Measurements from ENCODE around the gene ARPC3.
"Not testable (repeated sequence)": the region's sequence is repeated elsewhere in the genome, so short reads cannot be mapped to it uniquely, and the experiment has no call there.

The ARPC3 gene

DNA sequence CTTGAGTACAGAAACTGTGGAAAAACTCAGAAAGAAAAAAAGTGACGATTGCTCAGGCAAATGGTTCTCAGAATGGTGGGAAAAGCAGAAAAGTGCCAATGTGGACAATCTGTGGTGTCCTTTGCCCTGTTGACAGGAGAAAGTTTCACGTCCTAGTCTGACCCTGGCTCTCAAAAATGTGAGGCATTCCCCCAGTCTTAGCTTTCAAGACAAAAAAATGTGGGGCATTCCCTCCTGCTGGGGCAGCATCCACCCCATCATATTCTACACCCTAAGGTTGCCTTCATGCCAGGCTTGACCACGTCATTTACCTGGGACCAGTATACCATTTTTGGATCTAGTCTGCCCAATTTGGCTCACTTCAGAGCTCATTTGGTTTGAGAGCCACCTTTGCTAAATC lies 25.9 kb downstream of the ARPC3 start:
- Histone ChIP-seq H3K27me3 (replicated peaks) (no peaks in the 10 kb centered on the region), H3K36me3 (replicated peaks) (no peaks in the 10 kb centered on the region), H3K4me3 (ENCODE audit: low read depth, low read length) (no peak overlapping the region), H3K27ac (no peak overlapping the region)
- TF ChIP-seq, protein P1, sequence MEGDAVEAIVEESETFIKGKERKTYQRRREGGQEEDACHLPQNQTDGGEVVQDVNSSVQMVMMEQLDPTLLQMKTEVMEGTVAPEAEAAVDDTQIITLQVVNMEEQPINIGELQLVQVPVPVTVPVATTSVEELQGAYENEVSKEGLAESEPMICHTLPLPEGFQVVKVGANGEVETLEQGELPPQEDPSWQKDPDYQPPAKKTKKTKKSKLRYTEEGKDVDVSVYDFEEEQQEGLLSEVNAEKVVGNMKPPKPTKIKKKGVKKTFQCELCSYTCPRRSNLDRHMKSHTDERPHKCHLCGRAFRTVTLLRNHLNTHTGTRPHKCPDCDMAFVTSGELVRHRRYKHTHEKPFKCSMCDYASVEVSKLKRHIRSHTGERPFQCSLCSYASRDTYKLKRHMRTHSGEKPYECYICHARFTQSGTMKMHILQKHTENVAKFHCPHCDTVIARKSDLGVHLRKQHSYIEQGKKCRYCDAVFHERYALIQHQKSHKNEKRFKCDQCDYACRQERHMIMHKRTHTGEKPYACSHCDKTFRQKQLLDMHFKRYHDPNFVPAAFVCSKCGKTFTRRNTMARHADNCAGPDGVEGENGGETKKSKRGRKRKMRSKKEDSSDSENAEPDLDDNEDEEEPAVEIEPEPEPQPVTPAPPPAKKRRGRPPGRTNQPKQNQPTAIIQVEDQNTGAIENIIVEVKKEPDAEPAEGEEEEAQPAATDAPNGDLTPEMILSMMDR (IDR thresholded peaks at IDR 0.05; ENCODE audit: low read depth, low read length, missing control alignments), result no peak
- in situ Hi-C loops (cut with HindIII; ENCODE audit: low pct_ligation_motif_present, low sequenced_read_pairs), result no loop called here
- DNase-seq, result no peak

DNA sequence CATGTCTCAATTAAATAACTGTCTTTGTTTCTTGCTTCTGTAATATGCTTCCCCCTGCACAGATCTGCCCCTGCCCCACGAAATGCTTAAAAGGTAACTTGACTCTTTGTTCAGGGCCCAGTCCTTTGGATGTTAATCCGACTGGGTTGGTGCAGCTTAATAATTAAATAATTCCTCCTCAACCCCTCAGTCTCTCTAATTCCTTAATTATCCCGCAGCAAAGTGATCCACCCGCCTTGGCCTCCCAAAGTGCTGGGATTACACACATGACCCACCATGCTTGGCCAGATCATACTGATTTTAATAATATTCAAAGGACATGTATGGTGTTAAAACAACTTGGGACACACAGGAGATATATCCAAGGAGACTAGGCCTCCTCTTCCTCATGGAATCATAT lies 28.4 kb downstream of the ARPC3 start:
- no peak overlapping the region for H3K27ac ChIP-seq
- H3K27me3 ChIP-seq (replicated peaks), result no peaks in the 10 kb centered on the region
- TF ChIP-seq, protein P1 (IDR thresholded peaks at IDR 0.05; ENCODE audit: low read depth, low read length, missing control alignments), result no peak
- no peak overlapping the region for H3K4me3 ChIP-seq (ENCODE audit: low read depth, low read length)
- in situ Hi-C loops (cut with HindIII; ENCODE audit: low pct_ligation_motif_present, low sequenced_read_pairs), result no loop called here
- H3K36me3 ChIP-seq (replicated peaks), result no peaks in the 10 kb centered on the region
- no peak for DNase-seq

DNA sequence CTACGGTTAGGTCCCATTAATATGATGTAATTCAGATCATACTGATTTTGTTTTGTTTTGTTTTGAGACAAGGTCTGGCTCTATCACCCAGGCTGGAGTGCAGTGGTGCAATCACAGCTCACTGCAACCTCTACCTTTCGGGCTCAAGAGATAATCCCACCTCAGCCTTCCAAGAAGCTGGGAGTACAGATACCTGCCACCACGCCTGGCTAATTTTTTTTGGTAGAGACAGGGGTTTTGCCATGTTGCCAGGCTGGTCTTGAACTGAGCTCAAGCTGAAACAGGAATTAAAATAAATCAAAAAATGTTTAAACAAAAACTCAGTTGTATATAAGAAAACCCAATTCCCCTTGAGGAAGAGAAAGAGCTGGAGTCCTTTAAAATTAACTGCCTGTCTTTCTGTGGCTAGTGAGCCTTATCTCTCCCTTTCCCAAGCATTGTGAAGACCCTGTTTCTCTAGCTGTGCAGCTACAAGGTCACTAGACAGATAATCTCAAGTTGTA lies 28.9 kb downstream of the ARPC3 start:
- no peaks in the 10 kb centered on the region for H3K36me3 ChIP-seq (replicated peaks)
- H3K27me3 ChIP-seq (replicated peaks), result no peaks in the 10 kb centered on the region
- in situ Hi-C loops (cut with HindIII; ENCODE audit: low pct_ligation_motif_present, low sequenced_read_pairs), result no loop called here
- H3K27ac ChIP-seq, result no peak overlapping the region
- TF ChIP-seq, protein P1 (IDR thresholded peaks at IDR 0.05; ENCODE audit: low read depth, low read length, missing control alignments), result no peak
- no peak overlapping the region for H3K4me3 ChIP-seq (ENCODE audit: low read depth, low read length)
- DNase-seq, result no peak

DNA sequence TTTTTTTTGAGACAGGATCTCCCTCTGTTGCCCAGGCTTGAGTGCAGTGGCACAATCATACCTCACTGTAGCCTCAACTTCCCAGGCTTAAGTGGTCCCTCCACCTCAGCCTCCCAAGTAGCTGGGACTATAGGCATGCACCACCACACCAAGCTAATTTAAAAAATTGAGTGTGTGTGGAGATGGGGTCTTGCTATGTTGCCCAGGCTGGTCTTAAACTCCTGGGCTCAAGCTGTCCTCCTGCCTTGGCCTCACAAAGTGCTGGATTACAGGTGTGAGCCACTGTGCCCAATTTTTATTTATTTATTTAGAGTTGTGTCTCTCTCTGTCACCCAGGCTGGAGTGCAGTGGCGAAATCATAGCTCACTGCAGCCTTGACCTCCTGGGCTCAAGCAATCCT lies 29.5 kb downstream of the ARPC3 start:
- in situ Hi-C loops (cut with HindIII; ENCODE audit: low pct_ligation_motif_present, low sequenced_read_pairs); DNase-seq; H3K27ac ChIP-seq; H3K4me3 ChIP-seq (ENCODE audit: low read depth, low read length); H3K36me3 ChIP-seq (replicated peaks); H3K27me3 ChIP-seq (replicated peaks): not testable (repeated sequence)

DNA sequence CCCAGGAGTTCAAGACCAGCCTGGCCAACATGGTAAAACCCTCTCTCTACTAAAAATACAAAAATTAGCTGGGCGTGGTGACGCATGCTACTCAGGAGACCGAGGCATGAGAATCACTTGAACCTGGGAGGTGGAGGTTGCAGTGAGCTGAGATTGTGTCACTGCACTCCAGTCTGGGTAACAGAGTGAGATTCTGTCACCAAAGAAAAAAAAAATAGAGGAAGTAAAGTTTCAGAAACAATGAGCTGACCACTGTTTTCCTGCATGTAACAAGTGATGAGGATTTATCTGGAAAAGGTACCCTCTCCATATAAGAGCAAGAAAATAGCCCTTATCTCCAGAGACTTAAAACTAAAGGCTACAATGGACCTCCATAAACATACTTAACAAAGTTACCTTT lies 33.0 kb downstream of the ARPC3 start:
- DNase-seq; H3K27me3 ChIP-seq (replicated peaks); H3K4me3 ChIP-seq (ENCODE audit: low read depth, low read length); H3K27ac ChIP-seq; H3K36me3 ChIP-seq (replicated peaks); in situ Hi-C loops (cut with HindIII; ENCODE audit: low pct_ligation_motif_present, low sequenced_read_pairs): not testable (repeated sequence)

DNA sequence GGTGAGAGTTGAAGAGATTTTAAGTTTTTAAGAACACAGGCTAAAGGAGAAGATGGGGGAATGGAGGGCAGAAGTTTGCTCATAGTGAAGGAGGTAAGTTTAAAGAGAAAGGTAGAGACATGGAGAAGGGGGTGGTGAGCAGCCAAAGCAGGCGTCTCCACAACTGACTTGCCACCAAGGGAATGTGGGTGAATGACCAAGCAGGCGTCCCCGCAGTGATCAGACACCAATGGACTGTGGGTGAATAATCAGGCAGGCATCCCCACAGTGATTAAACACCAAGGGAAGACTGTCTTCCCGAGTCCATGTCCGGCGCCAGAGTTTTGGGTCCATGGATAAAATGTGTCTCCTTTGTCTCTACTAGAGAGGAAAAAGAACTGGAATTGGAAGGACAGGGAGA lies 40.1 kb downstream of the ARPC3 start:
- H3K27me3 ChIP-seq (replicated peaks); in situ Hi-C loops (cut with HindIII; ENCODE audit: low pct_ligation_motif_present, low sequenced_read_pairs); DNase-seq; H3K27ac ChIP-seq; H3K4me3 ChIP-seq (ENCODE audit: low read depth, low read length); H3K36me3 ChIP-seq (replicated peaks): not testable (repeated sequence)

DNA sequence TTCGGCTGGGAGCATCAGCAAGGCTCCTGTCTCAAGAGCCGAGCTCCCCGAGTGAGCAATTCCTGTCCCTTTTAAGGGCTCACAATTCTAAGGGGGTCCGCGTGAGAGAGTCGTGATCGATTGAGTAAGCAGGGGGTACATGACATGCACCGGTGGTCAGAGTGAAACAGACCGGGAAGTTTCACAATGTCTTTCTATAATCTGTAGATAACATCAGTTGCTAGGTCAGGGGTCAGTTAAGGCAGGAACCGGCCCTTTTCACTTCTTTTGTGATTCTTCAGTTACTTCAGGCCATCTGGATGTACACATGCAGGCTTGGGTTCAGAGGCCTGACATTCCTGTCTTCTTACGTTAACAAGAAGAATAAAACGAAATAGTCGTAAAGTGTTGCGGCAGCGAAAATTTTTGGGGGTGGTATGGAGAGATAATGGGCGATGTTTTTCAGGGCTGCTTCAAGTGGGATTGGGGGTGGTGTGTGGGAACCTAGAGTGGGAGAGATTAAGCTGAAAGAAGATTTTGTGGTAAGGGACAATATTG lies 44.9 kb downstream of the ARPC3 start:
- in situ Hi-C loops (cut with HindIII; ENCODE audit: low pct_ligation_motif_present, low sequenced_read_pairs); H3K27ac ChIP-seq; H3K4me3 ChIP-seq (ENCODE audit: low read depth, low read length); DNase-seq; H3K36me3 ChIP-seq (replicated peaks); H3K27me3 ChIP-seq (replicated peaks): not testable (repeated sequence)

DNA sequence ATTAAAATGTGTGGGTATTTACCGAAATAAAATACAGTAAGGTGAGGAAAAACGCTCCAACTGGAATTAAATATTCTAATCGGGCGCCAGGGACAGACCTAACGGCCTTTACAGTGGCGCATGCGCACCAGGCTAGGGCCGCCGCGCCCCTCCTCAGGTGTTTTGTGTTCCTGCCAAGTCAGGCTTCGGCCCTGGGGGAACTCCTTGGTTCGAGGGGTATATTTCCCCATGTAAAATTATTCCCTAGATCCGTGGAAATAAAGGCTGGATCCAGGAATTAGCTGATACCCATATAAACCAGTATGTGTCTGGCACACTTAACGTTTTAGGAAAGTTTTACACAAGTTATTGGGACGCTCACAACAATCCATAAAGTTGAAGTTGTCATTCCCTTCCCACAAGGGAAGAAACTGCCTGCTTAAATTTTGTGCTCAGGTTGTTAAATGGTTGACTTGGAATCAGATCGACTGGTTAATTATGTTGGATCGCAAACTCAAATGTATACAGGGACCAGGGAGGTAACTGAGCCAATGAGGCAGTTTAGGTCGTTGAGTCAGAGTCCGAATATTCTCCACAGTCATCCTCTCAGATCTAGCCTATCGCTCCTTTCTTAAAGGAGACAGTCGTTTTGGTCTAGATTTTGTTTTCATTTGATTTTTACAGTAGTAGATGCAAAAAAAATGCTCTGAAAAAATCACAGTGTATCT lies 46.0 kb downstream of the ARPC3 start:
- Histone ChIP-seq H3K36me3 (replicated peaks) (peaks cover 7% of the 10 kb centered on the region), H3K27me3 (replicated peaks) (no peaks in the 10 kb centered on the region), H3K27ac (peak overlapping the region; percentile 98), H3K4me3 (ENCODE audit: low read depth, low read length) (peak overlapping the region; percentile 91)
- TF ChIP-seq, protein P1 (IDR thresholded peaks at IDR 0.05; ENCODE audit: low read depth, low read length, missing control alignments), result no peak
- in situ Hi-C loops (cut with HindIII; ENCODE audit: low pct_ligation_motif_present, low sequenced_read_pairs), result no loop called here
- DNase-seq, result peak; percentile 56

Data from brain microvascular endothelial cell (primary cell).